SU-DHL-6 (cell line): ENCODE results near the gene VWA1.
"Not testable (repeated sequence)": the region's sequence is repeated elsewhere in the genome, so short reads cannot be mapped to it uniquely, and the experiment has no call there.

ENCODE experiments used
- H2AFZ ChIP-seq: fragments of 200-600 bp; sonication (generic); 2 replicates; pipeline ENCODE4 v1.6.1; 2014; ENCODE audit warnings: low read depth, mild to moderate bottlenecking, moderate library complexity, mixed read lengths, antibody characterized with exemption, low read length; ENCODE audit not compliant: severe bottlenecking
- H3F3A ChIP-seq: fragments of 200-600 bp; shearing (Covaris generic); 2 replicates; pipeline ENCODE4 v1.6.0; 2016; ENCODE audit warnings: antibody characterized with exemption, mild to moderate bottlenecking; ENCODE audit not compliant: insufficient read depth
- H3K27ac ChIP-seq: fragments of 200-600 bp; sonication (generic); 2 replicates; pipeline ENCODE4 v1.5.1; 2016; ENCODE audit warnings: low read depth, mild to moderate bottlenecking, low read length, moderate library complexity, mixed read lengths
- H3K27me3 ChIP-seq: fragments of 200-600 bp; sonication (generic), shearing (Covaris generic); 2 replicates; pipeline ENCODE4 v1.6.0; 2014; ENCODE audit warnings: mild to moderate bottlenecking, low read length
- H3K36me3 ChIP-seq: fragments of 200-600 bp; sonication (generic); 2 replicates; pipeline ENCODE4 v1.6.1; 2014; ENCODE audit warnings: mild to moderate bottlenecking, low read length, mixed read lengths
- H3K4me2 ChIP-seq: fragments of 300-600, 200-600 bp; shearing (Covaris generic), sonication (generic); 2 replicates; pipeline ENCODE4 v1.6.0; 2014; ENCODE audit warnings: low read length, low read depth, mild to moderate bottlenecking; ENCODE audit not compliant: poor library complexity, severe bottlenecking
- H3K4me3 ChIP-seq: fragments of 200-600 bp; sonication (generic); 2 replicates; pipeline ENCODE4 v1.5.1; 2014; ENCODE audit warnings: antibody characterized with exemption, low read length, mild to moderate bottlenecking, mixed read lengths; ENCODE audit not compliant: insufficient read depth, poor library complexity, severe bottlenecking
- H3K79me2 ChIP-seq: fragments of 200-600 bp; sonication (generic); 2 replicates; pipeline ENCODE4 v1.6.1; 2014; ENCODE audit warnings: mild to moderate bottlenecking, low read length, moderate library complexity; ENCODE audit not compliant: insufficient read depth
- H3K9ac ChIP-seq: fragments of 200-600 bp; sonication (generic); 2 replicates; pipeline ENCODE4 v1.7.0; 2014; ENCODE audit warnings: mild to moderate bottlenecking, low read length
- H3K9me2 ChIP-seq: fragments of 200-600 bp; sonication (generic); replicated peaks from 2 replicates; pipeline ENCODE4 v1.6.1; 2014; ENCODE audit warnings: low read length; ENCODE audit not compliant: insufficient read depth
- H3K9me3 ChIP-seq: fragments of 200-600 bp; sonication (generic); 2 replicates; pipeline ENCODE4 v1.6.1; 2014; ENCODE audit warnings: low read length, mixed read lengths; ENCODE audit not compliant: insufficient read depth
- H4K20me1 ChIP-seq: fragments of 200-600 bp; sonication (generic); 2 replicates; pipeline ENCODE4 v1.6.1; 2014; ENCODE audit warnings: low read depth, mild to moderate bottlenecking, antibody characterized with exemption, low read length, moderate library complexity, mixed read lengths
- EZH2phosphoT487 ChIP-seq: fragments of 200-600 bp; sonication (generic), shearing (Covaris generic); conservative IDR thresholded peaks from 2 replicates; pipeline ENCODE4 v1.6.1; 2018; ENCODE audit warnings: mild to moderate bottlenecking, antibody characterized with exemption, low read length, moderate library complexity, mixed read lengths
- TF ChIP-seq, protein P1 (sequence below): fragments of 200-600 bp; sonication (generic); IDR thresholded peaks from one replicate; pipeline ENCODE4 v1.5.1; 2017; ENCODE audit warnings: antibody characterized with exemption, mild to moderate bottlenecking, low read length, moderate library complexity; ENCODE audit not compliant: insufficient read depth, poor library complexity, severe bottlenecking

VWA1 gene

DNA sequence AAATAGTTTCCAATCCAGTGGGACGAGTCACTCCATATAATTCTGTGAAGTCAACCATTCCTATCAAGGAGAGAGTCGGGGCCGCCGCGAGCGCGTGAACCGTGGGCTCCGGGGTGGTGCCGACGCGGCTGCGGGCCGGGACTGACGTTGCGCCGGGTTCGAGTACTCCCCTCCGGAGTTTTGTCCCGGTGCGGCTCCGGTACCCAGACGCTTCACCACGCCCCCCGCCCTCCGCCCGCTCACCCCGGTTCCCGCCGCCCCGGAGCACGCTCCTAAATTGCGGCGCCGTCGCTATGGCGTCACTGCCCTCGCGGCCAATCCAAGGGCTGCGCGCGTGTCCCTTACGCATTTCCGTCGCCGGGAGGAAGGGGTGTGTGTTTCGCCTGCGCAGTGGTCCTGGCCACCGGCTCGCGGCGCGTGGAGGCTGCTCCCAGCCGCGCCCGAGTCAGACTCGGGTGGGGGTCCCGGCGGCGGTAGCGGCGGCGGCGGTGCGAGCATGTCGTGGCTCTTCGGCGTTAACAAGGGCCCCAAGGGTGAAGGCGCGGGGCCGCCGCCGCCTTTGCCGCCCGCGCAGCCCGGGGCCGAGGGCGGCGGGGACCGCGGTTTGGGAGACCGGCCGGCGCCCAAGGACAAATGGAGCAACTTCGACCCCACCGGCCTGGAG is 36.0 kb downstream of the VWA1 start, which contains the start of gene ATAD3B:
Gene ATAD3B, plus strand, starts transcription at position 377 of the 664 bp plus-strand sequence. Its CDS starts 120 bp downstream, at position 497.
- Histone ChIP-seq H3K79me2 (peaks cover 26% of the 10 kb centered on the region), H3K4me3 (peak within 1 kb of the TSS; percentile 93), H3K9ac (peak within 1 kb of the TSS; percentile 85), H3K9me3 (no peaks in the 10 kb centered on the region), H3K4me2 (peak within 1 kb of the TSS; percentile 94), H2AFZ (peak within 1 kb of the TSS; percentile 91), H3K27ac (peak within 1 kb of the TSS; percentile 31; the same call in 1 of the 2 replicates), H3K36me3 (no peaks in the 10 kb centered on the region), H4K20me1 (no peaks in the 10 kb centered on the region), H3K9me2 (no peaks in the 10 kb centered on the region), H3K27me3 (no peaks in the 10 kb centered on the region), H3F3A (peaks cover 11% of the 10 kb centered on the region)
- TF ChIP-seq, protein P1, sequence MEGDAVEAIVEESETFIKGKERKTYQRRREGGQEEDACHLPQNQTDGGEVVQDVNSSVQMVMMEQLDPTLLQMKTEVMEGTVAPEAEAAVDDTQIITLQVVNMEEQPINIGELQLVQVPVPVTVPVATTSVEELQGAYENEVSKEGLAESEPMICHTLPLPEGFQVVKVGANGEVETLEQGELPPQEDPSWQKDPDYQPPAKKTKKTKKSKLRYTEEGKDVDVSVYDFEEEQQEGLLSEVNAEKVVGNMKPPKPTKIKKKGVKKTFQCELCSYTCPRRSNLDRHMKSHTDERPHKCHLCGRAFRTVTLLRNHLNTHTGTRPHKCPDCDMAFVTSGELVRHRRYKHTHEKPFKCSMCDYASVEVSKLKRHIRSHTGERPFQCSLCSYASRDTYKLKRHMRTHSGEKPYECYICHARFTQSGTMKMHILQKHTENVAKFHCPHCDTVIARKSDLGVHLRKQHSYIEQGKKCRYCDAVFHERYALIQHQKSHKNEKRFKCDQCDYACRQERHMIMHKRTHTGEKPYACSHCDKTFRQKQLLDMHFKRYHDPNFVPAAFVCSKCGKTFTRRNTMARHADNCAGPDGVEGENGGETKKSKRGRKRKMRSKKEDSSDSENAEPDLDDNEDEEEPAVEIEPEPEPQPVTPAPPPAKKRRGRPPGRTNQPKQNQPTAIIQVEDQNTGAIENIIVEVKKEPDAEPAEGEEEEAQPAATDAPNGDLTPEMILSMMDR, result no peak
- TF ChIP-seq EZH2phosphoT487, result no peak

DNA sequence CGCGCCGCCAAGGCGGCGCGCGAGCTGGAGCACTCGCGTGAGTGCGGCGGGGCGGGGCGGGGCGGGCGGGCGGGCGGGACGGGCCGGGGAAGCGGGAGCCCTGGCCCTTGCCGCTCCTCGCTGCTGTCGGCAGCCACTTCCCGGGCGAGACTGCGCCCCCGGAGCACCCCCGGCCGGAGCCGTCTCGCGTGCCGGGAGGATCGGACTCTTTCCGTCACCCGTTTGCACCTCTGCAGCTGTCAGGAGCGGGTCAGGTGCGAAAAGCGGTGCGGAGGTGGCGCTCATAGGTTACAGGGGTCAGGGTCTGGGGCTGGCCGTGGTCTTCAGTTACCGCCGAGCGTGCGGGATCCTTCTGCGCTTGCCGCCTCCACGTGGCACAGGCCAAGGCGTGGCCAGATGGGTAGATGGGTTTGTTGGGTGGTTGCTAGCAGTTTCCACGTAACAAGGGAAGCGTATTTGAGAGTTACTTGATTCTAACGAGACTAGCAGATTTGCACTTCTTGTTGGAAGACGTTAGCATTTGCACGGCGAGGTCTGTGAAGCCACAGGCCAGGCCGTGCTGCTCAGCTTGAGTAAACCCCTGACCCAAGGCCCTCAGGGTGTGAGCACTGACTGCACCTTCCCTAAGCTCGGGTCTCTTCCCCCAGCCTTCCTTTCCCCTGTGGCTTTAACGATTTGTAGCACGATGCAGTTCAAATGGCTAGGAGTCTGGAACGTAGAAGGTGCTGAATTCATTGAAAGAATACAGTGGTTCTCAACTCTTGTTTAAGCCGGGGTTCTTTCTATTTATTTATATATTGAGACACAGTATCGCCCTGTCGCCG is 36.8 kb downstream of the VWA1 start:
- peak overlapping the region; percentile 93 for H3K4me3 ChIP-seq
- not testable (repeated sequence) for H3K36me3 ChIP-seq, H3K9me3 ChIP-seq, H3K9me2 ChIP-seq, H4K20me1 ChIP-seq, H3K27me3 ChIP-seq, H2AFZ ChIP-seq, H3K27ac ChIP-seq
- peak overlapping the region; percentile 85 for H3K9ac ChIP-seq
- H3K4me2 ChIP-seq, result peak overlapping the region; percentile 72
- peaks cover 34% of the 10 kb centered on the region for H3K79me2 ChIP-seq
- peaks cover 11% of the 10 kb centered on the region for H3F3A ChIP-seq

DNA sequence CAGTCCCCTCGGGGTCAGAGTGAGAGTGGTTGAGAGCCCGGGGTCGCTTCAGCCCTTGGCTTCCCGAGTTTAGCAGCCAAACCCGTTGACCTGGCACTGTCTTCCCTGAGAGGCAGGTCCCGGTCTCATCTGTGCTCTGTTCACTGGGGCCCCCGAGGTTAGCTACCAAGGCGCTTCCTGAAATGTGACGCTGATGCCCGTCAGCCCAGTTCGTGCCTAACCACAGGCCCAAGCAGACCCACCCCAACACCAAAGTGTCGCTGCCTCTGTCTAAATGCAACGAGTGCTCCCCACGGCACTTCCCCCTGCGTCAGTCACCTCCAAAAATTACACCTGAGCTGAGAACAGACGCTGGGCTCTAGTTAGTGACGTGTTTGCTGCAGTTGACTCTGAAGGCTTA is 40.5 kb downstream of the VWA1 start:
- H3K9me3 ChIP-seq, H4K20me1 ChIP-seq: not testable (repeated sequence)
- peaks cover 35% of the 10 kb centered on the region for H3K79me2 ChIP-seq

DNA sequence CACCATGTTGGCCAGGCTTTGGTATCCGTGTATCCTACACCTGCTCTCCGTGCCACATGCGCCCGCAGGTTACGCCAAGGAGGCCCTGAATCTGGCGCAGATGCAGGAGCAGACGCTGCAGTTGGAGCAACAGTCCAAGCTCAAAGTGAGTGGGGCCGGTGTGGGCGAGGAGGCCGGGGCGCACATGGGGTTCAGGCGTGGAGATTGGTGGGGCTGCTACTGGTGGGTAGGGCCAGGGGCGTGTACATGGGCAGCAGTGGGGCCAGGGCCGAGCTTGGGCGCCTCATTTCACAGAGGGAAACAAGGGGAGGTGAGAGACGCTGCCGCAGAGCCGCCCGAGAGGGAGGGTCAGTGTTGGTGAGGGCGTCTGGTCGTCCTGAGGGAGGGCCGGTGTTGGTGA is 41.7 kb downstream of the VWA1 start:
- H3K9me3 ChIP-seq, result no peaks in the 10 kb centered on the region
- no peaks in the 10 kb centered on the region for H3F3A ChIP-seq
- H3K27me3 ChIP-seq, result no peaks in the 10 kb centered on the region
- H3K36me3 ChIP-seq, result no peaks in the 10 kb centered on the region
- TF ChIP-seq EZH2phosphoT487, result no peak
- TF ChIP-seq, protein P1, result no peak
- H3K79me2 ChIP-seq, result peaks cover 35% of the 10 kb centered on the region
- H3K9ac ChIP-seq, result no peak overlapping the region
- H3K27ac ChIP-seq, result no peak overlapping the region
- H3K9me2 ChIP-seq, result no peaks in the 10 kb centered on the region
- no peaks in the 10 kb centered on the region for H4K20me1 ChIP-seq
- no peak overlapping the region for H3K4me2 ChIP-seq
- no peak overlapping the region for H3K4me3 ChIP-seq
- no peak overlapping the region for H2AFZ ChIP-seq

More for the DNA sequence above, 40.5 kb downstream of the VWA1 start:
- not testable (repeated sequence) for H3F3A ChIP-seq, H3K36me3 ChIP-seq, H2AFZ ChIP-seq, H3K27me3 ChIP-seq, H3K9me2 ChIP-seq, H3K4me2 ChIP-seq, H3K27ac ChIP-seq, H3K4me3 ChIP-seq, H3K9ac ChIP-seq
